GM10248 (cell line): Measurements from ENCODE around the gene CCDC83.
A peak's percentile ranks its signal among the peaks of the same experiment; 100 is the strongest.

Experiments
- CTCF ChIA-PET: fragments of 300-600 bp; sonication (Branson Sonifier 250); formaldehyde crosslinking; extraction: SDS; loops from one replicate; lab custom pipeline; 2021; ENCODE audit warnings: antibody characterized with exemption; lab: Yijun Ruan, JAX
- POLR2A ChIA-PET: fragments of 350-650 bp; sonication (Branson Sonifier 250); formaldehyde crosslinking; extraction: SDS; loops from one replicate; lab custom pipeline; 2020; ENCODE audit warnings: antibody characterized with exemption; lab: Yijun Ruan, JAX
- DNase-seq: peaks from one replicate; pipeline ENCODE4 v3.0.0; 2012; ENCODE audit errors: extremely low spot score
- CTCF ChIP-seq: IDR thresholded peaks from 2 replicates; pipeline ENCODE4 v1.5.1; 2012; ENCODE audit warnings: mild to moderate bottlenecking, low read depth; ENCODE audit errors: extremely low read depth, missing control alignments, control extremely low read depth

CCDC83 gene

GRCh38 chr11:85855341-85855656 is at the start of gene CCDC83:
Gene CCDC83 (plus strand): TSS chr11:85855383. CDS start chr11:85865124, 9,741 bp downstream.
- CTCF ChIA-PET, result interaction anchor here (0.6 to 2.8 kb wide), 53 partner anchors 8 to 1063 kb away, joined by 3 to 29 read pairs (median 4); partner anchors contain the start of gene TMEM126A
- POLR2A ChIA-PET, result no interaction called here
- TF ChIP-seq CTCF, result no peak
- DNase-seq, result no peak

GRCh38 chr11:85805387-85805786 is 49.8 kb upstream of the CCDC83 start:
- CTCF ChIA-PET, result interaction anchor here (0.9 to 2.4 kb wide), 2 partner anchors 9 to 50 kb away, joined by 3 to 5 read pairs; partner anchors contain the start of gene CCDC83
- POLR2A ChIA-PET, result no interaction called here
- no peak for DNase-seq
- no peak for TF ChIP-seq CTCF

GRCh38 chr11:85806016-85806415 is 49.2 kb upstream of the CCDC83 start:
- DNase-seq, result no peak
- TF ChIP-seq CTCF, result no peak
- ChIA-PET POLR2A (no interaction called here), CTCF (interaction anchor here (0.9 to 2.4 kb wide), 2 partner anchors 8 to 49 kb away, joined by 3 to 5 read pairs; partner anchors contain the start of gene CCDC83)

- TF ChIP-seq CTCF, result no peak
- DNase-seq, result no peak
- CTCF ChIA-PET, result no interaction called here
Observed at GRCh38 chr11:85806876-85807275, 48.3 kb upstream of the CCDC83 start.

GRCh38 chr11:85809191-85809590 is 46.0 kb upstream of the CCDC83 start:
- ChIA-PET CTCF (interaction anchor here (1.2 to 1.5 kb wide), 2 partner anchors 8 to 12 kb away, joined by 3 to 6 read pairs; no protein-coding TSS in a partner anchor), POLR2A (no interaction called here)
- peak; percentile 27 for DNase-seq
- no peak for TF ChIP-seq CTCF

More at GRCh38 chr11:85806876-85807275, 48.3 kb upstream of the CCDC83 start:
- POLR2A ChIA-PET, result no interaction called here

- TF ChIP-seq CTCF, result no peak
- no peak for DNase-seq
- ChIA-PET POLR2A (no interaction called here), CTCF (interaction anchor here (1.2 to 1.5 kb wide), 2 partner anchors 9 to 13 kb away, joined by 3 to 6 read pairs; no protein-coding TSS in a partner anchor)
Observed at GRCh38 chr11:85809863-85810262, 45.3 kb upstream of the CCDC83 start.
